ENCODE data around the gene ZIC4.
A peak's percentile ranks its signal among the peaks of the same experiment; 100 is the strongest.

The ZIC4 gene

GRCh38 chr3:147361454-147362420 lies 44.6 kb downstream of the ZIC4 start:
- Histone ChIP-seq H3K9ac (ENCODE audit: insufficient read length) (no peak overlapping the region), H3K4me3 (peak overlapping the region; percentile 43)
- peak; percentile 45 for DNase-seq (ENCODE audit: low read depth, low spot score)

GRCh38 chr3:147360646-147361453 lies 45.5 kb downstream of the ZIC4 start:
- TF ChIP-seq FOXP2 (optimal IDR thresholded peaks at IDR 0.05; ENCODE audit: control extremely low read depth, extremely low read length, insufficient read depth) (no peak), POLR2AphosphoS5 (IDR thresholded peaks at IDR 0.05; ENCODE audit: borderline replicate concordance, low read depth, low read length) (no peak), EZH2 (IDR thresholded peaks at IDR 0.05) (no peak)
- DNase-seq (ENCODE audit: low read depth, low spot score): no peak
- no peaks in the 10 kb centered on the region for H3K9me3 ChIP-seq (ENCODE audit: low read depth, low read length)
- H3K4me3 ChIP-seq: peak overlapping the region; percentile 43
- no peak overlapping the region for H3K9ac ChIP-seq (ENCODE audit: insufficient read length)
- H3K36me3 ChIP-seq (ENCODE audit: insufficient read depth, low read length): no peaks in the 10 kb centered on the region
- no peak overlapping the region for H3K27ac ChIP-seq

More at GRCh38 chr3:147361454-147362420, 44.6 kb downstream of the ZIC4 start:
- Histone ChIP-seq H3K27ac (no peak overlapping the region), H3K36me3 (ENCODE audit: insufficient read depth, low read length) (no peaks in the 10 kb centered on the region), H3K9me3 (ENCODE audit: low read depth, low read length) (no peaks in the 10 kb centered on the region)
- TF ChIP-seq EZH2 (IDR thresholded peaks at IDR 0.05): no peak
- peak; percentile 87 for TF ChIP-seq FOXP2 (optimal IDR thresholded peaks at IDR 0.05; ENCODE audit: control extremely low read depth, extremely low read length, insufficient read depth)
- TF ChIP-seq POLR2AphosphoS5 (IDR thresholded peaks at IDR 0.05; ENCODE audit: borderline replicate concordance, low read depth, low read length): no peak

DNA sequence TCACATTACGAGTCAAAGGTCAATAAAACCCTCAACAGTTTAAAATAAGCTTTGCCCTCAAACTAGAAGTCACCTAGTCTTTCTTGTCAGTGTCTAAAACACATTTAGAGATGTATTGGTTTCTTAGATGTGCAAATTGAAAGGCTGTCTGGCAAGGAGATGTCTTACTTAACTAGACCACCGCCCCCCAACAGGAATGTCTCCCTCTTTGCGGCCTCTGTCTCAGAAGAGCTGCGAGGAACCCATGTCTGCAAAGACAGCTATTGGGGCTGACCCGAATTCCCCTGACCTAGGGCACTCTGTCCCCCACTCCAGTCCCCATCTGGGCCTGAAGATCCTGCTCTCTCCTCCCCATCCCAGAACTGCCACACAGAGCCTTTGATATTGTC lies 46.3 kb downstream of the ZIC4 start:
- Histone ChIP-seq H3K36me3 (ENCODE audit: insufficient read depth, low read length) (no peaks in the 10 kb centered on the region), H3K27ac (no peak overlapping the region), H3K4me3 (no peak overlapping the region), H3K9me3 (ENCODE audit: low read depth, low read length) (no peaks in the 10 kb centered on the region), H3K9ac (ENCODE audit: insufficient read length) (no peak overlapping the region)
- DNase-seq (ENCODE audit: low read depth, low spot score): no peak
- TF ChIP-seq POLR2AphosphoS5 (IDR thresholded peaks at IDR 0.05; ENCODE audit: borderline replicate concordance, low read depth, low read length): no peak
- TF ChIP-seq FOXP2 (optimal IDR thresholded peaks at IDR 0.05; ENCODE audit: control extremely low read depth, extremely low read length, insufficient read depth): no peak
- no peak for TF ChIP-seq EZH2 (IDR thresholded peaks at IDR 0.05)

- H3K9me3 ChIP-seq (ENCODE audit: low read depth, low read length): no peaks in the 10 kb centered on the region
- no peak overlapping the region for H3K9ac ChIP-seq (ENCODE audit: insufficient read length)
- no peak overlapping the region for H3K27ac ChIP-seq
- DNase-seq (ENCODE audit: low read depth, low spot score): no peak
- no peak for TF ChIP-seq FOXP2 (optimal IDR thresholded peaks at IDR 0.05; ENCODE audit: control extremely low read depth, extremely low read length, insufficient read depth)
- H3K36me3 ChIP-seq (ENCODE audit: insufficient read depth, low read length): no peaks in the 10 kb centered on the region
- no peak overlapping the region for H3K4me3 ChIP-seq
Measured at GRCh38 chr3:147359177-147360050, 46.9 kb downstream of the ZIC4 start.

GRCh38 chr3:147358144-147358992 lies 48.0 kb downstream of the ZIC4 start:
- Histone ChIP-seq H3K9me3 (ENCODE audit: low read depth, low read length) (no peaks in the 10 kb centered on the region), H3K36me3 (ENCODE audit: insufficient read depth, low read length) (no peaks in the 10 kb centered on the region), H3K27ac (no peak overlapping the region), H3K4me3 (no peak overlapping the region), H3K9ac (ENCODE audit: insufficient read length) (no peak overlapping the region)
- no peak for TF ChIP-seq FOXP2 (optimal IDR thresholded peaks at IDR 0.05; ENCODE audit: control extremely low read depth, extremely low read length, insufficient read depth)
- no peak for TF ChIP-seq EZH2 (IDR thresholded peaks at IDR 0.05)
- TF ChIP-seq POLR2AphosphoS5 (IDR thresholded peaks at IDR 0.05; ENCODE audit: borderline replicate concordance, low read depth, low read length): no peak
- no peak for DNase-seq (ENCODE audit: low read depth, low spot score)

DNA sequence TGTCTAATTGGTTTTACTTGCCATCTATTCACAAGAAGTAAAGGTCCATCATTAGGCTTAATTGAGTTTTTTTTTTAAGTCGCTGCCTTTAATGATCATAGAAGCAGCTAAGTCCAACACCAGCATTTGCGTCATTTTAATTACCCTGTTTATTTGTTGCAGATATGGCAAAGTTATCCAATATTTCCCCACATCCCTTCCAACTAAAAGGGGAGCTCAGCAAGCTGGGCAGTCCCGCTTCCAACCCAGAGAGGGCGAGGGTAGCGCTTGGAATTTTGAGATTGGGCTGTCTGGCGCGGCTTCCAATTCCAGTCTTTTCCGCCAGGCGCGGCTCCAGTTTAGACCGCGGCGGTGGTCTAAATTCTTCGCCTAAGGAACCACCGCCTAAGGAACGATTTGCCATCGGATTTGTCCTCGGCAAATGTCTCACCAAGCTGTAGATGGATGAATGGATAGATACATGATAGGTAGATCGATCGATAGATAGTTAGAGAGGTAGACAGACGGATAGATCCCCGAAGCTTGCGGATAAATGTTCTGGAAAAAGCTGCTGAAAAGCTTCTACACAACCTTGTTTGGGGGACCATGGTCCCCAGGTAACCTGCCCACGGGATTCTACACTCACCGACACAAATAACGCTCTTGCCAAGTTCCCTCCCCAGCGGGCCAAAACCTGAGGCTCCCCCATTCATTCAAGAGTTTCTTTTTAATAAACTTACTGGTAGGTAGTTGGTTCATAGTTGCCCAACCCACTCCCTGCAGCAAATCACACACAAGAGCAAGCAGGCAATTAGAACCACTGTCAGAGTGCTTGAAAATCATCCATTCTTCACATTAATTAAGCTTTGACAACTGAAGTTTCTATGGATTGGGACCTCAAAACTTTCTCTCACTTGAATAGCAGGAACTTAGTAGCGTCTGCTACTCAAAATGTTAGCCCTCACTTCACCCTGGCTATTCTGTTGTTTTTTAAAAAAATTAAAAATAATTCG lies 49.1 kb downstream of the ZIC4 start:
- TF ChIP-seq FOXP2 (optimal IDR thresholded peaks at IDR 0.05; ENCODE audit: control extremely low read depth, extremely low read length, insufficient read depth) (no peak), POLR2AphosphoS5 (IDR thresholded peaks at IDR 0.05; ENCODE audit: borderline replicate concordance, low read depth, low read length) (no peak), EZH2 (IDR thresholded peaks at IDR 0.05) (no peak)
- Histone ChIP-seq H3K9ac (ENCODE audit: insufficient read length) (no peak overlapping the region), H3K4me3 (no peak overlapping the region), H3K36me3 (ENCODE audit: insufficient read depth, low read length) (no peaks in the 10 kb centered on the region), H3K9me3 (ENCODE audit: low read depth, low read length) (no peaks in the 10 kb centered on the region), H3K27ac (no peak overlapping the region)
- no peak for DNase-seq (ENCODE audit: low read depth, low spot score)

Data from SK-N-MC (cell line).